CD8-positive, alpha-beta memory T cell (primary cell): ENCODE results near the gene WASHC2C. TPM values are rescaled to one million over a fixed set of nuclear protein-coding genes. Genes with fewer than 3 reads are reported as not detected.
"Not testable (repeated sequence)": the region's sequence is repeated elsewhere in the genome, so short reads cannot be mapped to it uniquely, and the experiment has no call there.

Experiments used
- CTCF ChIA-PET: fragments of 350-600 bp; sonication (Branson Sonifier 250); formaldehyde crosslinking; loops from one replicate; lab custom pipeline; 2021; ENCODE audit warnings: antibody characterized with exemption; lab: Charles Lee
- POLR2A ChIA-PET: fragments of 350-600 bp; sonication (Branson Sonifier 250); formaldehyde crosslinking; loops from one replicate; lab custom pipeline; 2021; ENCODE audit warnings: antibody characterized with exemption; lab: Charles Lee
- DNase-seq, 5 donors: peaks; one replicate each; pipeline versions ENCODE4 v3.0.0 to v3.0.0-alpha.2; 2020 to 2022; ENCODE audit warnings: mixed read lengths in 1 of 5
- H3K27ac ChIP-seq: one replicate; pipeline ENCODE4 v1.7.0; 2013; ENCODE audit warnings: low read depth, mild to moderate bottlenecking, low read length, moderate library complexity
- H3K27me3 ChIP-seq: 2 replicates; pipeline ENCODE4 v1.7.0; 2013; ENCODE audit warnings: low read length, mild to moderate bottlenecking; ENCODE audit not compliant: insufficient read depth, poor library complexity, severe bottlenecking
- H3K36me3 ChIP-seq: 2 replicates; pipeline ENCODE4 v1.7.0; 2013; ENCODE audit warnings: mild to moderate bottlenecking, low read length, moderate library complexity; ENCODE audit not compliant: insufficient read depth
- H3K4me1 ChIP-seq: 2 replicates; pipeline ENCODE4 v1.7.0; 2013; ENCODE audit warnings: mild to moderate bottlenecking, low read length, moderate library complexity; ENCODE audit not compliant: insufficient read depth
- H3K4me3 ChIP-seq: 2 replicates; pipeline ENCODE4 v1.7.0; 2013; ENCODE audit warnings: mild to moderate bottlenecking, low read length
- H3K9me3 ChIP-seq: 2 replicates; pipeline ENCODE4 v1.7.0; 2013; ENCODE audit warnings: mild to moderate bottlenecking, low read length
- H3K27ac Mint-ChIP-seq, 8 donors: one replicate each; pipeline ENCODE4 v1.8.0; 2020 to 2021; ENCODE audit warnings: mixed read lengths in 8 of 8, mild to moderate bottlenecking in 6 of 8, inconsistent platforms in 3 of 8, moderate library complexity in 3 of 8
- H3K27me3 Mint-ChIP-seq, 2 donors: one replicate each; pipeline ENCODE4 v1.8.0; 2020 to 2021; ENCODE audit warnings: mixed read lengths in 2 of 2, mild to moderate bottlenecking in 1 of 2, moderate library complexity in 1 of 2
- H3K36me3 Mint-ChIP-seq, 3 donors: one replicate each; pipeline ENCODE4 v1.8.0; 2020 to 2021; ENCODE audit warnings: mixed read lengths in 3 of 3, inconsistent platforms in 1 of 3, mild to moderate bottlenecking in 1 of 3
- H3K4me1 Mint-ChIP-seq, 3 donors: one replicate each; pipeline ENCODE4 v1.8.0; 2020 to 2021; ENCODE audit warnings: mixed read lengths in 3 of 3, inconsistent platforms in 1 of 3, mild to moderate bottlenecking in 1 of 3
- H3K4me3 Mint-ChIP-seq, 7 donors: one replicate each; pipeline ENCODE4 v1.8.0; 2020 to 2021; ENCODE audit warnings: mixed read lengths in 7 of 7, mild to moderate bottlenecking in 6 of 7, moderate library complexity in 4 of 7, inconsistent platforms in 2 of 7
- H3K9me3 Mint-ChIP-seq, 5 donors: one replicate each; pipeline ENCODE4 v1.8.0; 2020 to 2022; ENCODE audit warnings: mixed read lengths in 5 of 5, mild to moderate bottlenecking in 3 of 5, moderate library complexity in 2 of 5, inconsistent platforms in 1 of 5
- polyA plus RNA-seq: library from polyadenylated mRNA; unstranded; fragments of 300-500 nt; fragmentation: Illumina TruSeq; gene quantifications from one replicate; pipeline ENCODE4 v1.2.3, GENCODE V29; 2021
- total RNA-seq, 2 experiments: library from RNA; stranded (reverse); gene quantifications; one replicate each; pipeline ENCODE4 v1.2.3, GENCODE V29; 2021

WASHC2C gene
- total and polyA plus RNA-seq, 3 experiments from 2014 or later, result 23.4 to 41.1 (median 23.6) TPM

DNA sequence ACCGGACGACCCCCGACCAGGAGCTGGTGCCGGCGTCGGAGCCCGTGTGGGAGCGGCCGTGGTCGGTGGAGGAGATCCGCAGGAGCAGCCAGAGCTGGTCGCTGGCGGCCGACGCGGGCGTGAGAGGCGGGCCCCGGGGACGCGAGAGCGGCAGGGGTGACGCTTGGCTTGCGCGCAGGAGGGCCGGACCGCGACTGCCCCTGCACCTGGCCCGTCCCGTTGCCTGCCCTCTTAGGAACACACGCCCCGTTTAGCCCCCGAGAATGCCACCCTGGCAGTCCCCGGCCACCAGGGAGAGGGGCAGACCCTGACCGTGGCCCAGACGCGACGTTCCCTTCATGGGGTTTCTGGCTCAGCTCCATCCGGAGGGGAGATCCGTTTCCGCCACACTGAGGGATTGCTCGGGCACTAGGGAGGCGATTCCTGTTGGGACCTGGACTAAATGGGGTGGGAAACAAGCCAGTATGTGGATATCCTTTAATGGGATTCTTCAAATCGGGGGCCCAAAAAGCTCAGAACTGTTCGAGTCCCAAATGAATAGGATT is 427 bp downstream of the WASHC2C start:
- peak overlapping the region; percentile 54 for H3K27ac ChIP-seq
- peak in 1 of 5 donors; percentile 19 for DNase-seq
- H3K4me3 ChIP-seq, result peak overlapping the region; percentile 63
- H3K4me1 Mint-ChIP-seq, result peaks cover 8 to 22% (median 13%) of the 10 kb centered on the region in 3 donors
- H3K27ac Mint-ChIP-seq, result peak overlapping the region in 3 of 8 donors; percentile 70 to 97 (median 79)
- H3K36me3 Mint-ChIP-seq, result peaks cover 0 to 13% (median 0%) of the 10 kb centered on the region in 3 donors
- POLR2A ChIA-PET, result interaction anchor here (0.7 kb wide), 1 partner anchor 726 kb away, joined by 3 read pairs; no protein-coding TSS in a partner anchor
- H3K9me3 Mint-ChIP-seq, H3K4me1 ChIP-seq, H3K36me3 ChIP-seq, CTCF ChIA-PET, H3K27me3 Mint-ChIP-seq, H3K27me3 ChIP-seq, H3K9me3 ChIP-seq: not testable (repeated sequence)
- peak overlapping the region; percentile 79 to 96 (median 84) for H3K4me3 Mint-ChIP-seq

DNA sequence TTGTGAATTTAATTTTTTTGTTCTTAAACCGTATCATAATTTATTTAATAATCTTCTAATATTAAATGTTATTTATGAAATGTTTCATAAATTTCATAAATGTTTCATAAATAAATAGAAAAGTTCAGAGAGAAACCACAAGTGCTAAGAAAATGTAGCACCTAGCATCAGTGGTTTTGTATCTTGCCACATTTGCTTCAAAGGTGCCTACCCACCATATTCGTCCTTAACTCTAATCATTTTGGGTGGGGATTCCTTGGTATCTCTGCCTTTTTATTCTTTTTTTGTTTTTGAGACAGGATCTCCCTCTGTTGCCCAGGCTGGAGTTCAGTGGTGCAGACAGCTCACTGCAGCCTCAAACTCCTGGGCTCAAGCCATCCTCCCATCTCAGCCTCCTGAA is 7.4 kb downstream of the WASHC2C start:
- H3K27ac ChIP-seq, H3K27ac Mint-ChIP-seq, H3K27me3 ChIP-seq, H3K4me3 ChIP-seq, H3K36me3 ChIP-seq, H3K4me3 Mint-ChIP-seq, DNase-seq, CTCF ChIA-PET, H3K9me3 ChIP-seq, H3K27me3 Mint-ChIP-seq, H3K4me1 ChIP-seq, POLR2A ChIA-PET, H3K4me1 Mint-ChIP-seq, H3K9me3 Mint-ChIP-seq: not testable (repeated sequence)
- peaks cover 0 to 25% (median 0%) of the 10 kb centered on the region in 3 donors for H3K36me3 Mint-ChIP-seq

DNA sequence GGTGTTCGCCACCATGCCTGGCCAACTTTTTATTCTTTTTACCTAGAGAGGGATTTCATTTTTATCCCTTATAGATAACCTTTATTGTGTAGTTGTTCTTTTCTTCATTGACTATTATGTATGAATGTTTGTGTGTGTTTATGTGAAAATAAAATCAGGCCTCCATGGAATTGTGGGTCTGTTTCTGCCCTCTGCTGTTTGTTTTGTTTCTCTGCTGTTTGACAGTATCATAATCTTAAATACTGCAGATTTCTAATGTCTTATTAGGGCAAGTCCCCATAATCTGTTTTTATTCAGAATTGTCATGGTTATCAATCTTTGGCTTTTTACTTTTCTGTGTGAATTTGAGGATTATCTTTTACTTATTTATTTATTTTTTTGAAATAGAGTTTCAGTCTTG is 7.8 kb downstream of the WASHC2C start:
- H3K4me1 Mint-ChIP-seq, H3K9me3 Mint-ChIP-seq, POLR2A ChIA-PET, H3K27ac Mint-ChIP-seq, H3K4me3 ChIP-seq, H3K27me3 ChIP-seq, H3K4me1 ChIP-seq, H3K27ac ChIP-seq, H3K9me3 ChIP-seq, CTCF ChIA-PET, H3K27me3 Mint-ChIP-seq, H3K36me3 ChIP-seq: not testable (repeated sequence)
- Mint-ChIP-seq H3K36me3 (peaks cover 0 to 23% (median 0%) of the 10 kb centered on the region in 3 donors), H3K4me3 (peak overlapping the region in 1 of 7 donors; percentile 67)
- peak in 1 of 5 donors; percentile 5 for DNase-seq

DNA sequence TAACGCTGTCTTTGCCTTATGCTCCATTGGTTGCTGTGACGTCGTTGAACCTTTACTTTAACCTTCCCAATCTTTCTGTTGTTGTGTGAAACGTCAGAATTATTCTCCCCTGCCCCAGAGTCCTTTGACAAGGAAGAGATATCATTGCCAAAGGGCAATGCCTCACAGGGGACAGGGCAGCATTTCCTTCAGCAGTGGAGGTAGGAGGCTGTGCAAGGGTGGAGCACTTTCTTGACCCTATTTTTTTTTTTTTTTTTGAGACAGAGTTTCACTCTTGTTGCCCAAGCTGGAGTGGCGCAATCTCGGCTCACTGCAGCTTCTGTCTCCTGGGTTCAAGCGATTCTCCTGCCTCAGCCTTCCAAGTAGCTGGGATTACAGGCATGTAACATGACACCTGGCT is 14.5 kb downstream of the WASHC2C start:
- DNase-seq, H3K9me3 Mint-ChIP-seq, H3K4me3 Mint-ChIP-seq, POLR2A ChIA-PET, CTCF ChIA-PET, H3K27me3 Mint-ChIP-seq, H3K27ac Mint-ChIP-seq, H3K4me1 Mint-ChIP-seq, H3K36me3 ChIP-seq, H3K27ac ChIP-seq, H3K9me3 ChIP-seq, H3K27me3 ChIP-seq, H3K4me3 ChIP-seq, H3K4me1 ChIP-seq: not testable (repeated sequence)
- peaks cover 0 to 23% (median 2%) of the 10 kb centered on the region in 3 donors for H3K36me3 Mint-ChIP-seq

DNA sequence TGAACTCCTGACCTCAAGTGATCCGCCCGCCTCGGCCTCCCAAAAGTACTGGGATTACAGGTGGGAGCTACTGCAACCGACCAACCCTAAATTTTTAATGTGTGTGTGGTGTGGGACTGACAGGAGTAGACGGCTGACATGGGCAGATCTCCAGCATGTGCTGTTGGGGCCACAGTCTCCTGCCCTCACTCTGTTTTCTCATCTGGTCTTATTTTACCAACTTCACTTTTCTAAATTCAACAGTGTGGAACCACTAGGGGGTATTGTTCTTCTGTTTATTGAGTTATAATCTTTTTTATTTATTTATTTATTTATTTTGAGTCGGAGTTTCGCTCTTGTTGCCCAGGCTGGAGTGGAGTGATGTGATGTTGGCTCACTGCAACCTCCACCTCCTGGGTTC is 14.9 kb downstream of the WASHC2C start:
- H3K9me3 ChIP-seq, H3K4me1 Mint-ChIP-seq, H3K4me3 ChIP-seq, H3K9me3 Mint-ChIP-seq, DNase-seq, H3K4me3 Mint-ChIP-seq, H3K36me3 ChIP-seq, H3K27ac ChIP-seq, H3K27me3 Mint-ChIP-seq, CTCF ChIA-PET, H3K27me3 ChIP-seq, H3K27ac Mint-ChIP-seq, H3K4me1 ChIP-seq, POLR2A ChIA-PET: not testable (repeated sequence)
- peaks cover 0 to 24% (median 2%) of the 10 kb centered on the region in 3 donors for H3K36me3 Mint-ChIP-seq

DNA sequence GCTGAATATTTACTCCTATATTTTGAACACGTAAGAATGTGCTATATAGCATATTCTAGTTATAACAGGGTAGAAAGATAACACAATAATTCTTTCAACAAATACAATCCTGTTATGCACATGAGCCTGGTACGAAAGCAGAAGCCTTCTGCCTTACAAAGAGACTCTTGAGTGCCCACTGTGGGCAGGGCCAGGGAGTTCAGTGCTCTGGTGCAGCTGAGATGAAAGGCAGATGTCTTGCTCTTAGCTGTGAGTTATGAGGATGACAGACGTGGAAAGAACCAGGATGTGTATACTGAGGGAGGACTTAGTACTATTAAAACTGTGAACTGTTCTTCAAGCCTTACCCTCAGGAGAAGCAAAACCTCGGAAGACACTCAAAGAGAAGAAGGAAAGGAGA is 24.1 kb downstream of the WASHC2C start:
- H3K4me3 ChIP-seq, H3K4me3 Mint-ChIP-seq, CTCF ChIA-PET, H3K9me3 ChIP-seq, H3K27ac ChIP-seq, H3K4me1 ChIP-seq, DNase-seq, H3K36me3 ChIP-seq, POLR2A ChIA-PET, H3K9me3 Mint-ChIP-seq, H3K27me3 ChIP-seq, H3K4me1 Mint-ChIP-seq, H3K27ac Mint-ChIP-seq, H3K27me3 Mint-ChIP-seq: not testable (repeated sequence)
- peaks cover 0 to 34% (median 6%) of the 10 kb centered on the region in 3 donors for H3K36me3 Mint-ChIP-seq

DNA sequence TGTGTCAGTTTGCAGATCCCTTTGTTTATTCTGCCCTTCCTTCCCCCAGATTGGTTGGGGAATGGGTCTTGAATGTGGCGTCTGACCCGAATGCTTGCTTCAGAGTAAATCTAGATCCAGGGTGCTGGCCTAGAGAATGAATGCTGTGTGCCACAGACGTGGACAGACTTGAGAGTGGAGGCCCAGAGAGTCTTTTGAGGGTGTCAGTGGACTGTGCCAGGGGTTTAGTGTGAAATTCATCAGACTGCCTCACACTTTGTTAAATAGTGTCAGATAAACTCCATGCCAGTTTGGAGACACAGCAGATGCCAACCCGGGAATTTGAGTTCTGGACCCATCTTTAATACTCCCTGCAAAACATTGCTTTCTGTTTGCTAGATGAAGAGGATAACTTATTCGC is 25.1 kb downstream of the WASHC2C start:
- H3K4me1 Mint-ChIP-seq, H3K4me3 ChIP-seq, H3K27me3 Mint-ChIP-seq, H3K4me1 ChIP-seq, H3K9me3 ChIP-seq, H3K27me3 ChIP-seq, H3K9me3 Mint-ChIP-seq, H3K4me3 Mint-ChIP-seq, H3K27ac Mint-ChIP-seq, H3K27ac ChIP-seq, DNase-seq, POLR2A ChIA-PET, H3K36me3 ChIP-seq, CTCF ChIA-PET: not testable (repeated sequence)
- H3K36me3 Mint-ChIP-seq, result peaks cover 0 to 32% (median 6%) of the 10 kb centered on the region in 3 donors

DNA sequence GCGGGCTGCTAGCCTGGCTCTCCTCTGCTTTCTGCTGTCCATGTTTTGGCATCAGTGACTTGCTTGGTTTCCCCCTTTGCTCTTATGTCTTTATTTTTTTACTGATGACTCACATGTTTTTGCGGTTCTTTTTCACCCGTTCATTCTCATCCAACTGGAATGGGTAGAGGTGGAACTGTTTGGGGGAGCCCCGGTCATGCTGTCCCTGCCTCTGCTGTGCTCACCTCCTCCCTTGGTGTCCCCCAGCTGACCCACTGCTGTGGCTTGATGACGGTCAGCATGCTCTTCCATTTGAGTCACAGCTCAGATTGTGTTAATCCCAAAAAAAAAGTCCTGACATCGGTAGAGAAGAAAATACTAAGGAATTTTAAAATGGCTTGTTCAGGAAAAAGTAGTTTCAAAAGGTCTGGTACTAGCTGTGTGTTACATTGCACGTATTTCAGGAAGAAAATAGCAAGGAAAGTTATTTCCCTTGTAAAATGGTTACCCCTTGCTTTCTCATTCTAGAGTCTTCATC is 27.0 kb downstream of the WASHC2C start:
- H3K27ac Mint-ChIP-seq, H3K4me1 Mint-ChIP-seq, H3K9me3 Mint-ChIP-seq, H3K4me3 ChIP-seq, H3K27ac ChIP-seq, H3K9me3 ChIP-seq, H3K27me3 Mint-ChIP-seq, H3K36me3 ChIP-seq, CTCF ChIA-PET, POLR2A ChIA-PET, H3K4me1 ChIP-seq, H3K4me3 Mint-ChIP-seq, H3K27me3 ChIP-seq, DNase-seq: not testable (repeated sequence)
- H3K36me3 Mint-ChIP-seq, result peaks cover 0 to 41% (median 6%) of the 10 kb centered on the region in 3 donors
